A549 (cell line): ENCODE results near the gene UBE2O. TPM values are rescaled to one million over a fixed set of nuclear protein-coding genes. Genes with fewer than 3 reads are reported as not detected.

Experiments
- ATAC-seq, 2 experiments: fragments of 200-7000 bp in 1 of 2; fragments of >200 bp in 1 of 2; cut with Nextera tagmentation in 1 of 2; cut with Tn5 transposase in 1 of 2; 3 replicates each; pipeline versions ENCODE4 v1.8.0 to v1.9.1; 2018 to 2020; ENCODE audit warnings: mild to moderate bottlenecking in 1 of 2, moderate library complexity in 1 of 2
- CTCF ChIA-PET: fragments of 300-600 bp; sonication (Branson Sonifier 250); formaldehyde crosslinking; extraction: SDS; loops from one replicate; lab custom pipeline; 2021; ENCODE audit warnings: antibody characterized with exemption, inconsistent platforms; lab: Yijun Ruan, JAX
- POLR2A ChIA-PET: fragments of 350-600 bp; formaldehyde crosslinking; extraction: SDS; loops from one replicate; lab custom pipeline; 2021; ENCODE audit warnings: antibody characterized with exemption, inconsistent platforms; lab: Yijun Ruan, JAX
- DNase-seq, 2 experiments: peaks; one replicate each; pipeline versions ENCODE4 v3.0.0 to v3.0.0-alpha.2; 2011 to 2016; ENCODE audit warnings: low read depth in 1 of 2, low spot score in 1 of 2
- FAIRE-seq: peaks from 2 replicates; lab custom pipeline; 2011; peaks lifted over from hg19 to GRCh38; lab: Jason Lieb, UNC
- H3K27ac ChIP-seq, 2 experiments: fragments of >200 bp; sonication (Bioruptor Twin); formaldehyde crosslinking; 3 replicates each; pipeline ENCODE4 v1.5.1; 2016 to 2017
- H3K4me1 ChIP-seq: fragments of >200 bp; sonication (Bioruptor Twin); formaldehyde crosslinking; 3 replicates; pipeline ENCODE4 v1.6.1; 2016
- H3K4me2 ChIP-seq: fragments of >200 bp; sonication (Bioruptor Twin); formaldehyde crosslinking; 3 replicates; pipeline ENCODE4 v1.6.1; 2016
- H3K4me3 ChIP-seq: fragments of >200 bp; sonication (Bioruptor Twin); formaldehyde crosslinking; 3 replicates; pipeline ENCODE4 v1.5.1; 2016
- H3K9me3 ChIP-seq: fragments of >200 bp; sonication (Bioruptor Twin); formaldehyde crosslinking; 3 replicates; pipeline ENCODE4 v1.6.1; 2016
- CHD2 ChIP-seq: fragments of 150-350 bp; IDR thresholded peaks from 2 replicates; pipeline ENCODE4 v1.6.1; 2014; ENCODE audit warnings: low read length; ENCODE audit not compliant: partially characterized antibody
- CTCF ChIP-seq: fragments of >200 bp; sonication (Bioruptor Twin); formaldehyde crosslinking; IDR thresholded peaks from 3 replicates; pipeline ENCODE4 v1.5.1; 2016
- EHF ChIP-seq: fragments of 250-450 bp; sonication (Bioruptor Pico); IDR thresholded peaks from 2 replicates; pipeline ENCODE4 v1.5.0; 2020; ENCODE audit warnings: mild to moderate bottlenecking
- EHMT2 ChIP-seq: fragments of 200-600 bp; sonication (generic); IDR thresholded peaks from 2 replicates; pipeline ENCODE4 v1.6.1; 2016; ENCODE audit warnings: antibody characterized with exemption, low read depth, mild to moderate bottlenecking, moderate library complexity
- FOSB ChIP-seq: fragments of 250-450 bp; sonication (Bioruptor Pico); IDR thresholded peaks from 2 replicates; pipeline ENCODE4 v1.5.0; 2020; ENCODE audit warnings: mild to moderate bottlenecking, moderate library complexity
- HDAC2 ChIP-seq: fragments of 200-600 bp; sonication (generic); IDR thresholded peaks from 2 replicates; pipeline ENCODE4 v1.6.1; 2016
- HMGXB4 ChIP-seq: fragments of 250-450 bp; sonication (Bioruptor Pico); IDR thresholded peaks from 2 replicates; pipeline ENCODE4 v1.5.0; 2021; ENCODE audit warnings: mild to moderate bottlenecking, moderate library complexity, borderline replicate concordance
- HOXB5 ChIP-seq: fragments of 250-450 bp; sonication (Bioruptor Pico); IDR thresholded peaks from 2 replicates; pipeline ENCODE4 v1.5.0; 2020; ENCODE audit warnings: mild to moderate bottlenecking, moderate library complexity
- JUN ChIP-seq, 2 experiments: fragments of >200 bp; sonication (Bioruptor Twin); formaldehyde crosslinking; IDR thresholded peaks; 2 replicates in 1 of 2; 3 replicates in 1 of 2; pipeline ENCODE4 v1.6.1; 2016 to 2017
- MYC ChIP-seq: IDR thresholded peaks from 2 replicates; pipeline ENCODE4 v1.6.1; 2012; ENCODE audit warnings: mild to moderate bottlenecking, inconsistent platforms, low read length, improper control_type of control experiment, borderline replicate concordance
- PHF8 ChIP-seq: fragments of 200-600 bp; sonication (generic); IDR thresholded peaks from 2 replicates; pipeline ENCODE4 v1.6.1; 2016; ENCODE audit warnings: low read depth, mild to moderate bottlenecking, antibody characterized with exemption, moderate library complexity, borderline replicate concordance
- POLR2AphosphoS2 ChIP-seq: conservative IDR thresholded peaks from 2 replicates; pipeline ENCODE4 v1.6.1; 2012; ENCODE audit warnings: low read length, improper control_type of control experiment, inconsistent platforms
- RAD21 ChIP-seq, 2 experiments: fragments of >200 bp in 1 of 2; sonication (Bioruptor Twin) in 1 of 2; formaldehyde crosslinking in 1 of 2; IDR thresholded peaks in 1 of 2; conservative IDR thresholded peaks in 1 of 2; 2 replicates in 1 of 2; 3 replicates in 1 of 2; pipeline ENCODE4 v1.6.1; 2012 to 2018; ENCODE audit warnings: inconsistent platforms in 1 of 2
- RARB ChIP-seq: fragments of 250-450 bp; sonication (Bioruptor Pico); IDR thresholded peaks from 2 replicates; pipeline ENCODE4 v1.8.0; 2021; ENCODE audit warnings: mild to moderate bottlenecking, moderate library complexity
- RFX5 ChIP-seq: fragments of 450-650 bp; IDR thresholded peaks from 2 replicates; pipeline ENCODE4 v1.7.1; 2014; ENCODE audit warnings: antibody characterized with exemption, mild to moderate bottlenecking, moderate library complexity
- RNF2 ChIP-seq: fragments of 200-600 bp; sonication (generic); IDR thresholded peaks from 2 replicates; pipeline ENCODE4 v1.6.1; 2016; ENCODE audit warnings: low read depth, mild to moderate bottlenecking, antibody characterized with exemption, moderate library complexity, borderline replicate concordance
- SMC3 ChIP-seq: fragments of >200 bp; sonication (Bioruptor Twin); formaldehyde crosslinking; IDR thresholded peaks from 3 replicates; pipeline ENCODE4 v1.6.1; 2018; ENCODE audit warnings: inconsistent platforms
- SREBF2 ChIP-seq: fragments of 450-650 bp; IDR thresholded peaks from 2 replicates; pipeline ENCODE4 v1.6.1; 2014; ENCODE audit warnings: mild to moderate bottlenecking, moderate library complexity
- TP53 ChIP-seq: fragments of 250-450 bp; sonication (Bioruptor Pico); IDR thresholded peaks from 2 replicates; pipeline ENCODE4 v1.5.0; 2021; ENCODE audit warnings: mild to moderate bottlenecking, moderate library complexity
- ZC3H11A ChIP-seq: fragments of 450-650 bp; IDR thresholded peaks from 2 replicates; pipeline ENCODE4 v1.6.1; 2014; ENCODE audit warnings: antibody characterized with exemption, mild to moderate bottlenecking
- ZNF302 ChIP-seq: fragments of 250-450 bp; sonication (Bioruptor Pico); IDR thresholded peaks from 2 replicates; pipeline ENCODE4 v1.9.0; 2021; ENCODE audit warnings: inconsistent platforms, mild to moderate bottlenecking, moderate library complexity
- WGBS: methylation state at CpG from one replicate; pipeline ENCODE4 v1.1.6; 2017; ENCODE audit errors: missing lambda C conversion rate; 5-methylcytosine and 5-hydroxymethylcytosine counted together
- polyA plus RNA-seq, 4 experiments: library from polyadenylated mRNA; depleted of rRNA in 3 of 4; stranded (reverse); fragments of >200 nt; fragmentation: RNase III in 1 of 4; extraction: RNeasy Plus Mini Kit Qiagen cat#74134 plus additional on column Dnase treatment in 1 of 4; gene quantifications; 2 replicates in 3 of 4; 3 replicates in 1 of 4; pipeline ENCODE4 v1.2.3, GENCODE V29; 2011 to 2017
- TF ChIP-seq, protein P1 (sequence below): fragments of 200-600 bp; sonication (generic); IDR thresholded peaks from 2 replicates; pipeline ENCODE4 v1.6.1; 2016; ENCODE audit warnings: antibody characterized with exemption, mild to moderate bottlenecking, moderate library complexity
- TF ChIP-seq, protein P2 (sequence below): IDR thresholded peaks from 2 replicates; pipeline ENCODE4 v1.6.1; 2012
- TF ChIP-seq, protein P3 (sequence below): fragments of 150-350 bp; IDR thresholded peaks from 2 replicates; pipeline ENCODE4 v1.6.1; 2014; ENCODE audit warnings: low read depth, mild to moderate bottlenecking, low read length

UBE2O gene
- polyA plus RNA-seq, 2 of the 4 experiments (the other 2 are of a cell fraction) = 22.0 to 25.7 TPM

DNA sequence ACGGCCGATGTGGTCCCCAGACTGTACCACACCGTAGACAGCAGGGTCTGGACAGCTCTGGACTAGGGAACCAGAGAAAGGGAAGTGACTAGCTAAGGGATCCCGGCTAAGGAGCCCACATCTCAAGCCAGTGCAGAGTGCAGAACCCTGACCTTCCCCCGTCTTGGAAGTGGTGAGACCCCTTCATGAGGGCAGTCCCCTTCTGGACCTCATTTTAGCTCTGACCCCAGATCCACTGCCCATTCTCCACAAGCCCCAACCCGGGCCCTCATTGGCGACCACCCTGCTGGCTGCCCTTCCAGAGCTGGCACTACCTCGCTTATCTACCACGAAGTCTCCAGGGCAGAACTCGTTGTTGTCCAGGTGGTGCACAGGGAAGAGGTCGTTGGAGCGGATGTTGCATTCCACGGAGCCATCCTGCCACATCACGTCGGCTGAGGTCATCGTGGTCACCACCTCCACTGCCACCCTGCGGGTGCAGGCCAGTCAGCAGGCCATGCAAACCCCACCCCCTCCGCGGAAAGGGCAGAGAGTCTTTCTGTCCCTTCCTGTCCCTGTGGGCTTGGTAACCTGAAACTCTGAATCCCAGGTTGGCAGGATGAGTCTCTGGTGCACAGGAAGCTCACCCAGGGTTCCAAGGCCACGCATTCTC, 54.3 kb downstream of the UBE2O start:
- Histone ChIP-seq H3K4me1 (no peaks in the 10 kb centered on the region), H3K9me3 (no peaks in the 10 kb centered on the region), H3K27ac (no peak overlapping the region), H3K4me2 (no peak overlapping the region), H3K4me3 (no peak overlapping the region)
- 78% methylated on average over 18 of the region's 20 CpGs for WGBS
- CTCF ChIA-PET = interaction anchor here (0.6 to 43.2 kb wide), 44 partner anchors 5 to 391 kb away, joined by 3 to 1107 read pairs (median 5); partner anchors contain the start of genes AANAT, PRPSAP1, QRICH2 and SPHK1
- FAIRE-seq = no peak
- DNase-seq = no peak
- TF ChIP-seq POLR2AphosphoS2 = no peak
- TF ChIP-seq PHF8 = no peak
- TF ChIP-seq FOSB = no peak
- no peak for TF ChIP-seq ZC3H11A
- no peak for TF ChIP-seq HDAC2
- no peak for TF ChIP-seq ZNF302 (CRISPR knock-in tag)
- no peak for TF ChIP-seq HMGXB4 (CRISPR knock-in tag)
- no peak for TF ChIP-seq RNF2
- no peak for TF ChIP-seq EHF
- TF ChIP-seq TP53 (CRISPR knock-in tag) = no peak
- TF ChIP-seq, protein P1, sequence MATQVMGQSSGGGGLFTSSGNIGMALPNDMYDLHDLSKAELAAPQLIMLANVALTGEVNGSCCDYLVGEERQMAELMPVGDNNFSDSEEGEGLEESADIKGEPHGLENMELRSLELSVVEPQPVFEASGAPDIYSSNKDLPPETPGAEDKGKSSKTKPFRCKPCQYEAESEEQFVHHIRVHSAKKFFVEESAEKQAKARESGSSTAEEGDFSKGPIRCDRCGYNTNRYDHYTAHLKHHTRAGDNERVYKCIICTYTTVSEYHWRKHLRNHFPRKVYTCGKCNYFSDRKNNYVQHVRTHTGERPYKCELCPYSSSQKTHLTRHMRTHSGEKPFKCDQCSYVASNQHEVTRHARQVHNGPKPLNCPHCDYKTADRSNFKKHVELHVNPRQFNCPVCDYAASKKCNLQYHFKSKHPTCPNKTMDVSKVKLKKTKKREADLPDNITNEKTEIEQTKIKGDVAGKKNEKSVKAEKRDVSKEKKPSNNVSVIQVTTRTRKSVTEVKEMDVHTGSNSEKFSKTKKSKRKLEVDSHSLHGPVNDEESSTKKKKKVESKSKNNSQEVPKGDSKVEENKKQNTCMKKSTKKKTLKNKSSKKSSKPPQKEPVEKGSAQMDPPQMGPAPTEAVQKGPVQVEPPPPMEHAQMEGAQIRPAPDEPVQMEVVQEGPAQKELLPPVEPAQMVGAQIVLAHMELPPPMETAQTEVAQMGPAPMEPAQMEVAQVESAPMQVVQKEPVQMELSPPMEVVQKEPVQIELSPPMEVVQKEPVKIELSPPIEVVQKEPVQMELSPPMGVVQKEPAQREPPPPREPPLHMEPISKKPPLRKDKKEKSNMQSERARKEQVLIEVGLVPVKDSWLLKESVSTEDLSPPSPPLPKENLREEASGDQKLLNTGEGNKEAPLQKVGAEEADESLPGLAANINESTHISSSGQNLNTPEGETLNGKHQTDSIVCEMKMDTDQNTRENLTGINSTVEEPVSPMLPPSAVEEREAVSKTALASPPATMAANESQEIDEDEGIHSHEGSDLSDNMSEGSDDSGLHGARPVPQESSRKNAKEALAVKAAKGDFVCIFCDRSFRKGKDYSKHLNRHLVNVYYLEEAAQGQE = no peak
- no peak for TF ChIP-seq SREBF2
- no peak for TF ChIP-seq SMC3
- POLR2A ChIA-PET = interaction anchor here (0.7 to 2.0 kb wide), 3 partner anchors 14 to 307 kb away, joined by 3 to 11 read pairs (median 5); partner anchors contain the start of genes PRPSAP1 and SPHK1
- ATAC-seq = peak; percentile 37 to 56; a peak in 4 of 6 replicates

- ChIA-PET CTCF (interaction anchor here (0.5 to 43.2 kb wide), 57 partner anchors 4 to 476 kb away, joined by 3 to 1107 read pairs (median 4); partner anchors contain the start of genes AANAT, PRPSAP1, QRICH2 and SPHK1), POLR2A (interaction anchor here (0.7 to 2.0 kb wide), 4 partner anchors 11 to 306 kb away, joined by 3 to 11 read pairs (median 4); partner anchors contain the start of genes PRPSAP1 and SPHK1)
- Histone ChIP-seq H3K4me2 (no peak overlapping the region), H3K27ac (no peak overlapping the region), H3K9me3 (no peaks in the 10 kb centered on the region), H3K4me3 (no peak overlapping the region), H3K4me1 (no peaks in the 10 kb centered on the region)
- DNase-seq = peak; percentile 88 to 90
- FAIRE-seq = peak; percentile 95
- 22% methylated on average over 16 of the region's 16 CpGs for WGBS
- peak; percentile 78 to 93 for ATAC-seq
- no peak for TF ChIP-seq PHF8
- TF ChIP-seq CHD2 = no peak
- TF ChIP-seq, protein P2, sequence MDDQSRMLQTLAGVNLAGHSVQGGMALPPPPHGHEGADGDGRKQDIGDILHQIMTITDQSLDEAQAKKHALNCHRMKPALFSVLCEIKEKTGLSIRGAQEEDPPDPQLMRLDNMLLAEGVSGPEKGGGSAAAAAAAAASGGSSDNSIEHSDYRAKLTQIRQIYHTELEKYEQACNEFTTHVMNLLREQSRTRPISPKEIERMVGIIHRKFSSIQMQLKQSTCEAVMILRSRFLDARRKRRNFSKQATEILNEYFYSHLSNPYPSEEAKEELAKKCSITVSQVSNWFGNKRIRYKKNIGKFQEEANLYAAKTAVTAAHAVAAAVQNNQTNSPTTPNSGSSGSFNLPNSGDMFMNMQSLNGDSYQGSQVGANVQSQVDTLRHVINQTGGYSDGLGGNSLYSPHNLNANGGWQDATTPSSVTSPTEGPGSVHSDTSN = 0 out of 2 replicates have a peak, but pooled peaks have one; percentile 8
- TF ChIP-seq, protein P3, sequence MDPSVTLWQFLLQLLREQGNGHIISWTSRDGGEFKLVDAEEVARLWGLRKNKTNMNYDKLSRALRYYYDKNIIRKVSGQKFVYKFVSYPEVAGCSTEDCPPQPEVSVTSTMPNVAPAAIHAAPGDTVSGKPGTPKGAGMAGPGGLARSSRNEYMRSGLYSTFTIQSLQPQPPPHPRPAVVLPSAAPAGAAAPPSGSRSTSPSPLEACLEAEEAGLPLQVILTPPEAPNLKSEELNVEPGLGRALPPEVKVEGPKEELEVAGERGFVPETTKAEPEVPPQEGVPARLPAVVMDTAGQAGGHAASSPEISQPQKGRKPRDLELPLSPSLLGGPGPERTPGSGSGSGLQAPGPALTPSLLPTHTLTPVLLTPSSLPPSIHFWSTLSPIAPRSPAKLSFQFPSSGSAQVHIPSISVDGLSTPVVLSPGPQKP = no peak
- TF ChIP-seq RFX5 = no peak
- TF ChIP-seq RAD21 (conservative IDR thresholded peaks at IDR 0.05 in 1 of 2, IDR thresholded peaks at IDR 0.05 in 1 of 2) = peak; percentile 78 to 86
- peak; percentile 95 for TF ChIP-seq CTCF
- no peak for TF ChIP-seq EHMT2
- TF ChIP-seq HOXB5 = no peak
- TF ChIP-seq RARB (CRISPR knock-in tag) = no peak
- TF ChIP-seq MYC = no peak
- TF ChIP-seq JUN (IDR thresholded peaks at IDR 0.05) = 0 out of 5 replicates have a peak, but pooled peaks of 1 of the 2 experiments have one; percentile 7
These were observed 55.0 kb downstream of the UBE2O start for GRCh38 chr17:76397687-76398522.
